Femur (tissue), 1 donor: ENCODE results near the gene IFI27L2.

Experiments used
- DNase-seq: peaks from one replicate; pipeline ENCODE4 v3.0.0-alpha.2; 2017

The IFI27L2 gene

GRCh38 chr14:94098326-94098992, 30.9 kb downstream of the IFI27L2 start:
- DNase-seq = no peak

GRCh38 chr14:94097091-94097490, 32.3 kb downstream of the IFI27L2 start:
- no peak for DNase-seq

DNA sequence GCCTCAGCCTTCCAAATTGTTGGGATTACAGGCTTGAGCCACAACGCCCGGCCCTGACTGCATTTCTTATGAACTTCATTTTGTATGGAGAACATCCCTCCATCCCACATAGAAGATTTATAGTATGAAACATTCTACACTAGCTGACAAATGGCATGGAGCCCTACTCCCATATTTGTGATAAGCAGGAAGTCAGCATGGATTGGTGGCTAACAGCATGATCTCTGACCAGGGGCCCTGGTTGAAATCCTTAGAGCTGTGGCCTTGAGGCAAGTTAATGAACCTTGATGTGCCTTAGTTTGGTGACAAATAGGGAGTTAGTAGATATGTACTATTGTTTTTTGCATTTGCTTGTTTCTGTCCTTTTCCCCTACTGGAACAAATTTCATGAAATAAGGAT, 36.0 kb downstream of the IFI27L2 start:
- no peak for DNase-seq

- DNase-seq = no peak
Observed at GRCh38 chr14:94089479-94089878, 39.9 kb downstream of the IFI27L2 start.

DNA sequence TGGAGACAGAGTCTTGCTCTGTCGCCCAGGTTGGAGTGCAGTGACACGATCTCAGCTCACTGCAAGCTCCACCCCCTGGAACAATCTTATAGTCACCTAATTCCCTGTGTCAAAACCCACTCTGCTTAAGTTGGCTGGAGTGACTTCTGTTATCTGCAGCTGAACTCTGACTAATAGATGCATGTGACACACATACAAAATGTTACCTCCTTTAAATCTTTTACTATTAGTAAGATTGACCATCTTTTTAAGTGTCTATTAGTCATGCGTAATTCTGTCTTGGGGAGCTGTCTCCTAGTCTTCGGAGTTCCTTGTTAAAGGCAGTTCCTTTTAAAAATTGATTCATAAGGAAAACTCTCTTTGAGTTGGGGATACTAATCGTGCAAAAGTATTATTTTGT, 40.9 kb downstream of the IFI27L2 start:
- no peak for DNase-seq

DNA sequence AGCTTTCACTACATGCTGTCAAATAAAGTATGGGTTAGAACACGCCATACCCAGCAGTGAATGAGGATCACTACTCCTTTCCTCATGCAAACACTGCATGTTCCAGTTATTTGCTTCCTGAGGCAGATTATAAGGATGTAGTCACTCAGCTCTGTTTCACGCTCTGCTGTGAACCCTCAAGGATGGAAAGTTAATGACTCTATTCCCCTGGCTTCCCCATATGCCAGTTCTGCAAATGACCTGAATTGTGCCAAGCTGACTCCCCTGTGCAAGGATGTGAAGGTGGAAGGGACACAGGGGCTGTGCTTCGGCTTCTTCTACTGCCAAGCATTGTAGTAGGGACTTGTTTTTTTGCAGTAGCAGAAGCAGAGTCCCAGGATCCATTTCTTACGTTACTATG, 41.5 kb downstream of the IFI27L2 start:
- DNase-seq = no peak

DNA sequence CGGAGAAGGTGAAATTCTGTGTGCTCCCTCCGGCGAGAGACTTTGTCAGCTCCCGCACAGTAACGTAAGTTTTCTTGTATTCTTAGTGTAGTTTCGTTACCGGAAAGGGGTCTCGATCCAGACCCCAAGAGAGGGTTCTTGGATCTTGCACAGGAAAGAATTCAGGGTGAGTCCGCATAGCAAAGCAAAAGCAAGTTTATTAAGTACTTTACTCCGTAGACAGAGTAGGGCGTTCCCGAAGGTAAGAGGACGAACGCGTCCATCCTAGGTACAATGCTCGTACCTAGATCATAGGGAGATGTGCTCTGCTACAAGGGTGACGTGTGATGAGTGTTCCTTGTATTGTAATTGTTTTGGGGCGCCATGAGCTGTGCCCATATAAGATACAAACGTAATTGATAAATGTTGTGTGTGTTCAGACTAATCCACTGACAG, 48.0 kb downstream of the IFI27L2 start:
- DNase-seq = no peak

- DNase-seq = peak; percentile 98
Observed at GRCh38 chr14:94080621-94081385, 48.6 kb downstream of the IFI27L2 start, which contains the start of the genes DDX24 and IFI27L1. TSS of gene DDX24 (minus strand) at chr14:94081202. CDS start at chr14:94079742, 1,460 bp downstream. TSS of gene IFI27L1 (plus strand) at chr14:94081310. CDS start at chr14:94096938, 15,628 bp downstream.

DNA sequence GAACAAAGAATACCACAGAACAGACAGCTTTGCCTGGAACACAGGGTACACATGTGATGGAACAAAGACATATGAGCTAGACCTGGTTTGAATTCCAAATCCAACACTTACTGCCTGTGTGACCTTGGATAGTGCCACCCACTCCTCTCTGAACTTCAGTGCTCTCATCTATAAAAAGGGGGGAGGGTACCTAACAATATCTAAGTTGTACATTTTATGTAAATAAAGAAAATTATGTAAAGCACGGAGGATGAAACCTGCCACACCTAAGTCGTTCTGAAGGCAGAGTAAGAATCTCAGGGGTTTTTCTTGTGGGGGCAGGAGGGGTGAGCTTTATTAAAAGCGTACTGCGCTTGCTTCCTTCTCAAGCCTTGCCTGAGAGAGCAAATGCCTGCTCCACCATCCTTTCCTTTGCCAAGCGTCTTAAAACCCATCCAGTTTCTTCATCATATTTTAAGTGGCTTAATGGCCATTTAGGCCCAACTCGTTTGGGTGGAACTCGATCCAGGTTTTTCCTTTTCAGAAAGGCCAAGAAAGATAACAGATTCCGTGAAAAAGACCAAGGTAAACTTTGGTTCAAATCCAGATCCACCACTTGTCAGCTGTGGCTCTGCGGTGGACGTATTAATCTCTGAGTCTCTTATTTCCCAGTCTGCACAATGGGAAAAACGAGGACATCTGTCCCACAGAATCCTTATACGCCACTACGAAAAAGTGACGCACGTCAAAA, 49.3 kb downstream of the IFI27L2 start:
- DNase-seq = no peak

DNA sequence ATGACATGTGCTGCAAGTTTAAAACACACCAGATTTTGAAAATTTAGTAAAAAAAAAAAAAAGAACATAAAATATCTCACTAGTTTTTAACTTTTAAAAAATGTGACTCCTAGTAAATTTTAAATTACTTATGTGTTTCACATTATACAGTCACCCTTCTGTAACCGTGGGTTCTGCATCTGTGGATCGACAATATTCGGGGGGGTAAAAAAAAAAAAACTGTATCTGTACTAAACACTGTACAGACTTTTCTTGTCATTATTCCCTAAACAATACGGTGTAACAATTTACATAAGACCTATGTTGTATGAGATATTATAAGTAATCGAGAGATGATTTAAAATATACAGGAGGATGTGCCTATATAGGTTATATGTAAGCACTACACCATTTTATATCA, 51.6 kb downstream of the IFI27L2 start:
- no peak for DNase-seq
